Tibial nerve (tissue), 4 donors: ENCODE measurements around the gene LCN2.

ENCODE experiments used
- CTCF ChIP-seq, 5 experiments: fragments of 200-600 bp in 3 of 5; fragments of 450-650 bp in 2 of 5; sonication (generic) in 3 of 5; IDR thresholded peaks; one replicate each; pipeline ENCODE4 v1.5.1; 2016 to 2019; ENCODE audit warnings: antibody characterized with exemption in 5 of 5, mild to moderate bottlenecking in 3 of 5, moderate library complexity in 2 of 5
- EP300 ChIP-seq, 2 donors: sonication (generic); formaldehyde crosslinking; IDR thresholded peaks; one replicate each; pipeline ENCODE4 v1.6.1; 2017; ENCODE audit warnings: antibody characterized with exemption in 2 of 2, mild to moderate bottlenecking in 1 of 2
- POLR2A ChIP-seq, 2 donors: fragments of 450-650 bp; IDR thresholded peaks; one replicate each; pipeline ENCODE4 v1.6.1; 2017; ENCODE audit warnings: antibody characterized with exemption in 2 of 2, mild to moderate bottlenecking in 2 of 2, moderate library complexity in 2 of 2

GRCh38 chr9:128118971-128119665 lies 30.1 kb upstream of the LCN2 start:
- no peak for TF ChIP-seq CTCF (IDR thresholded peaks at IDR 0.05)
- no peak for TF ChIP-seq POLR2A (IDR thresholded peaks at IDR 0.05)
- TF ChIP-seq EP300 (IDR thresholded peaks at IDR 0.05), result no peak
